ENCODE data around the gene COL24A1. TPM values are rescaled to one million over a fixed set of nuclear protein-coding genes. Genes with fewer than 3 reads are reported as not detected.
A peak's percentile ranks its signal among the peaks of the same experiment; 100 is the strongest.
"Not testable (repeated sequence)": the region's sequence is repeated elsewhere in the genome, so short reads cannot be mapped to it uniquely, and the experiment has no call there.

COL24A1 gene
- total RNA-seq, 1 experiment from 2014 or later = not detected

DNA sequence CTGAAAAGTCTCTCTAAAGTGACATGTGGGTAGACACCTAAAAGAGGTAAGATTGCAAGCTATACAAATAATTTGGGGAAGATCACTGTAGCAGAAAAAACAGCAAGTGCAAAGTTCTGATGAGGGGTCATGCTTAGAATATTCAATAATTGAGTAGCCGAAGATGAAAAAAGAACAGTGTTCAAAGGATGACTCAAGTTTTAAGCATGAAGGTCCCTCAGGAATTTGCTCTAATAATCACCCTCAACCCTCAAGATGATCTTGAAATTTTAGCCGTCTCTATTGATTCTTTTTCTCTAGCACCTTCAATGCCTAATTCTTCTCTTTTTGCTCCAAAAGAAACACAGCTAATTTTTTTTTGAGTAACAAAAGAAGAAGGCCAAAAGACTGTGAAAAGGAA is 257.7 kb downstream of the COL24A1 start:
- DNase-seq = no peak

DNA sequence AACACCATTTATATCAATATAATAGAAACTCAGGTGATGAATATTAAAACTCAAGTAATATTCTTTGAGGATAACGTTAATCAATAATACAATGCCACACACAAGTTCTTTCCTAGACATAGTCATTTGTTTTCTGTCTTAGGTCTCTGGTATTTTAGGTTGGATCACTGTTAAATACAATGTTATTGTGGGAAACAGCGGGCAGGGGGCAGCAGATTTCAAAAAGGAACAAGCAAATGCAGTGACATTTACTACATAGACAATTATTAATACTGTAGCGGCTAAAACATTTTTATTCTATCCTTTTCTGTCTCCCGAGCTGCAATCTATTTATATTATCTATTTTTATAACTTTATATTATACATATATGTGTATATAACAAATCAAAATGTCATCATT is 261.9 kb downstream of the COL24A1 start:
- Histone ChIP-seq H3K27me3 (no peaks in the 10 kb centered on the region), H3K36me3 (no peaks in the 10 kb centered on the region), H3K9me3 (no peaks in the 10 kb centered on the region), H3K4me3 (no peak overlapping the region)
- DNase-seq = peak; percentile 38

More for the DNA sequence above, 257.7 kb downstream of the COL24A1 start:
- Histone ChIP-seq H3K36me3 (no peaks in the 10 kb centered on the region), H3K9me3 (no peaks in the 10 kb centered on the region), H3K4me3 (no peak overlapping the region), H3K27me3 (no peaks in the 10 kb centered on the region)

DNA sequence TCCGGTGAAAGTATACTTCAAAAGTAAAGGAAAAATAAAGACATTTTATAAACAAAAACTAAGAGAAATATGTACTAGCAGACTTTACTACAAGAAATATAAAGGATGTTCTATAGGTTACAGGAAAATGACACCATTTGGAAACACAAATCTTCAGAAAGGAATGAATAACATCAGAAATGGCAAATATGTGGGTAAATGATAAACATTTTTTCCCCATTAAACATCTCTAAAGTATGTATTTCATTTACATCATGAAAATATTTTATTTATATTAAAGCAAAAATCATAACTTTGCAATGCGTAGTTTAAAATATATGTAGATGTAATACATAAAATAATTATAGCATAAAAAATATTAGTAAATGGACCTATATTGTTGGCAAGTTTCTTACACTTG is 264.2 kb downstream of the COL24A1 start:
- Histone ChIP-seq H3K27me3 (no peaks in the 10 kb centered on the region), H3K36me3 (no peaks in the 10 kb centered on the region), H3K4me3 (no peak overlapping the region), H3K9me3 (no peaks in the 10 kb centered on the region)
- no peak for DNase-seq

DNA sequence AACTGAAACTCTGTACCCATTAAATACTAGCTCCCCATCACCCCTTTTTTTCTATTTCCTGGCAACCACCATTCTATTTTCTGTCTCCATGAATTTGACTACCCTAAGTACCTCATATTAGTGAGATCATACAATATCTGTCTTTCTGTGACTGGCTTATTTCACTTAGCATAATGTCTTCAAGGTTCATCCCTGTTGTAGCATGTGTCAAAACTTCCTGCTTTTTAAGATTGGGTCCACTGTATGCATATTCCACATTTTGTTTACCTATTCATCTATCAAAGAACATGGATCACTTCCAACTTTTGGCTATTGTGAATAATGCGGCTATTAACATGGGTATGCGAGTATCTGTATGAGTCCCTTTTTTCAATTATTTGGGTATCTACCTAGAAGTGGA is 266.7 kb downstream of the COL24A1 start:
- no peaks in the 10 kb centered on the region for H3K36me3 ChIP-seq
- no peaks in the 10 kb centered on the region for H3K27me3 ChIP-seq
- H3K9me3 ChIP-seq = no peaks in the 10 kb centered on the region
- no peak for DNase-seq
- H3K4me3 ChIP-seq = no peak overlapping the region

- H3K4me3 ChIP-seq = no peak overlapping the region
- DNase-seq = no peak
- no peaks in the 10 kb centered on the region for H3K36me3 ChIP-seq
- H3K9me3 ChIP-seq = no peaks in the 10 kb centered on the region
- H3K27me3 ChIP-seq = no peaks in the 10 kb centered on the region
Observed at GRCh38 chr1:85888921-85889320, 267.7 kb downstream of the COL24A1 start.

DNA sequence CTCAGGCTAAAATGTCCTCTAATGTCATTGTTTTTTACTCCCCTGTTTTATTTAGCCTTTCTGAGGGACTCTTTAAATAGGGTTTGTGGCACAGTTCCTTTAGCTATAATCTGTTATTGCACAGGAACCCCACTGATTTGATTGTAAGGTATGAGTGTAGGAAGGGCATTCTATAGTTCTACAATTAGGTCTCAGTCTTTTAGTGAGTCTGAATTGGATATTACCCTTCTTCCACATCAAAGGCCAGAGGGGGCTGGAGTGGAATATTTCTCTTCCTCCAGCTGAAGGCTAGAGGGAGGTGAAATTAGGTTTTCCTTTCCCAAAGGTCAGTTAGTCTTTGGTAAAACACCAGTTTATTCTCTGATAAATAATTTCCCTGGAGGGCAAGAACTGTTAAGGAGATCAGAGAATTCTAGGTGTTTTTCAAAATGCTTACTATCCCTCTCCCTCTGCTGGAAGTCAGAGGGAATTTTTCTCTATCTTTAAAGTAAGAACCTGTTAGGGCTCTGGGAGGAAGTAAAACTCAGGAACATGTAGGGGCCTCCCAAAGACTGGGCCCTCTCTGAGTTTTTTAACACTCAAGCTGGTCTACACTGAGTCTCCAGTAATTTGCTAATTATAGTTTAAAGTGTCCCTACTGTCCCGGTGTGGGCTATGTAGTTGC is 272.1 kb downstream of the COL24A1 start:
- Histone ChIP-seq H3K36me3 (no peaks in the 10 kb centered on the region), H3K27me3 (no peaks in the 10 kb centered on the region), H3K4me3 (no peak overlapping the region), H3K9me3 (no peaks in the 10 kb centered on the region)
- DNase-seq = no peak

- H3K4me3 ChIP-seq = no peak overlapping the region
- no peaks in the 10 kb centered on the region for H3K9me3 ChIP-seq
- no peak for DNase-seq
- H3K27me3 ChIP-seq = no peaks in the 10 kb centered on the region
- no peaks in the 10 kb centered on the region for H3K36me3 ChIP-seq
Observed at GRCh38 chr1:85867189-85867588, 289.4 kb downstream of the COL24A1 start.

- H3K36me3 ChIP-seq = no peaks in the 10 kb centered on the region
- no peaks in the 10 kb centered on the region for H3K27me3 ChIP-seq
- DNase-seq = no peak
- H3K4me3 ChIP-seq = no peak overlapping the region
- H3K9me3 ChIP-seq = no peaks in the 10 kb centered on the region
Observed at GRCh38 chr1:85865213-85865612, 291.4 kb downstream of the COL24A1 start.

- H3K9me3 ChIP-seq = no peaks in the 10 kb centered on the region
- no peak overlapping the region for H3K4me3 ChIP-seq
- H3K36me3 ChIP-seq = no peaks in the 10 kb centered on the region
- H3K27me3 ChIP-seq = no peaks in the 10 kb centered on the region
- DNase-seq = no peak
Observed at GRCh38 chr1:85864727-85865126, 291.8 kb downstream of the COL24A1 start.

- H3K4me3 ChIP-seq, H3K36me3 ChIP-seq, H3K9me3 ChIP-seq, DNase-seq, H3K27me3 ChIP-seq: not testable (repeated sequence)
Observed at GRCh38 chr1:85863639-85864038, 292.9 kb downstream of the COL24A1 start.

DNA sequence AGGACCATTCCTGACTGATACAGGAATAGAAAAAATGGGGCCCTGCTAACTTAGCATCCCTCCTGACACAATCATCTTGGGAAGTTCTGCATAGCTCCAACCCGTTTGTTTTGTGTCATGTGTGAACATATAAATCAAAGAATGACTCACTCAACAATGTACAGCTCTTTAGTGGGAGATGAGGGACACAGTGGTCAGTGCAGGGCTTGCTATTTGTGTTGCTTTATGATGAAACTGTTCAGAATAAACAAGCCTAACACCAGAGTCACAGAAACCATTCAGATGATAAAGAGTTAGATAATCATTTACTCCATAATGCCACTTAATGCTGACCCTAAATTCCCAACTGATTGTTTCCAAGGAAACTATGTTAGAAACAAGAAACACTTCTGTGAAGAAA is 294.1 kb downstream of the COL24A1 start:
- Histone ChIP-seq H3K9me3 (no peaks in the 10 kb centered on the region), H3K27me3 (no peaks in the 10 kb centered on the region), H3K36me3 (no peaks in the 10 kb centered on the region), H3K4me3 (no peak overlapping the region)
- DNase-seq = no peak

DNA sequence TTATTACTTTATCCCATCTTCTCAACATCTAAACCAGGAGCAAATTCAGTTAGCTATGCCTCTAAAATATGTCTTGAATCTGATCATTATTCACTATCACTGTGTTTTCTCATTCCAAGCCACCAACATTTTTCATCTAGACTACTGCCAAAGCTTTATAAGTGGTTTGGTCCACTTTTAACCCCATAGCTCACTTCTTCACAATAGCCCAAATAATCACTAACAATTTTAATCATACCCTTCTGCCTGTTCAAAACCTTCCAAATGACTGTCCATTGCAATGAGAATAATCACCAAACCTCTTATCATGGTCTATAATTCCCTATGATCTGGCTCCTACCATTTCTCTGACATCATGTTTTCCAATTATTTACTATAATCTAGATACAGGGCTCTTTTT is 298.6 kb downstream of the COL24A1 start:
- Histone ChIP-seq H3K4me3 (no peak overlapping the region), H3K36me3 (no peaks in the 10 kb centered on the region), H3K27me3 (no peaks in the 10 kb centered on the region), H3K9me3 (no peaks in the 10 kb centered on the region)
- DNase-seq = no peak

DNA sequence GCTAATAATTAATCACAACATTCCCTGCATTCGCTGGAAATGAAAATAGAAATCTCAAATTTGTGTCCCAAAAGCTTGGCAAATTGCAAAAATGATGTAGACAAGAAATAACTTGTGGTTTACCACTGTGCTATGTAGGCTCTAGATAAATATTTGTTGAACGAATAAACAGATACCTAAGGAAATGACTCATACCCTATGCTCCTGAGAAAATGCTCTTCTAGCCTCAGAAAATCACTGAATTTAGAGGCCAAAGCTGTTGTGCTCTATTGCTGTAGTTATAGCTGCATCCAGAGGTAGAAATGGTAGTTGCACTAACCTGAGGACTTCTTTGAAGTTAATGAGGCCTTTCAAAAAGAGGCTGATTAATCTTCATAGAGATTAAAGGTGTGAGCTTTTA is 306.3 kb downstream of the COL24A1 start:
- H3K27me3 ChIP-seq = no peaks in the 10 kb centered on the region
- H3K4me3 ChIP-seq = no peak overlapping the region
- no peaks in the 10 kb centered on the region for H3K9me3 ChIP-seq
- DNase-seq = peak; percentile 1
- H3K36me3 ChIP-seq = no peaks in the 10 kb centered on the region

GRCh38 chr1:85849660-85850059 is 306.9 kb downstream of the COL24A1 start:
- Histone ChIP-seq H3K36me3 (no peaks in the 10 kb centered on the region), H3K9me3 (no peaks in the 10 kb centered on the region), H3K4me3 (no peak overlapping the region), H3K27me3 (no peaks in the 10 kb centered on the region)
- DNase-seq = no peak

GRCh38 chr1:85847356-85847755 is 309.2 kb downstream of the COL24A1 start:
- DNase-seq = no peak
- Histone ChIP-seq H3K27me3 (no peaks in the 10 kb centered on the region), H3K9me3 (no peaks in the 10 kb centered on the region), H3K36me3 (no peaks in the 10 kb centered on the region), H3K4me3 (no peak overlapping the region)

DNA sequence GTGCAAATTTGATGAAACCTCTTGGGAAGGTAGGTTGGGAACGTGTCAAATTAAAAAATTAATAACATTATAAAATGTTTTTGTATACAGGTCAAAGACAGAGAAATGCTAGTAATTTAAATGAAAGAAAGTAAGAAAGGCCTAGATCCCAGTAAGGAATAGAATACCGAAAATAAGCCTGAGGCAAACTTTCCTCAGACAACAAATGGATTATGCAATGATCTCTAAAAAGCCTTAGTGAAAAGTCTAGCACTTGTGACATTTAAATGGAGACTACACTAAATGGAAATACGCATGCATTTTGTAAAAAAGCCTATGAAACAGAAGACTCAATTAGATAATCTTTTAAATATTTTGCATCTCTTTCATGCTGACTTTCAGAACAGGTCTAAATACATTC is 309.9 kb downstream of the COL24A1 start:
- Histone ChIP-seq H3K36me3 (no peaks in the 10 kb centered on the region), H3K27me3 (no peaks in the 10 kb centered on the region), H3K9me3 (no peaks in the 10 kb centered on the region), H3K4me3 (no peak overlapping the region)
- no peak for DNase-seq

- Histone ChIP-seq H3K36me3 (no peaks in the 10 kb centered on the region), H3K27me3 (no peaks in the 10 kb centered on the region), H3K4me3 (no peak overlapping the region), H3K9me3 (no peaks in the 10 kb centered on the region)
- no peak for DNase-seq
Observed at GRCh38 chr1:85839459-85839858, 317.1 kb downstream of the COL24A1 start.

- DNase-seq = no peak
- no peaks in the 10 kb centered on the region for H3K27me3 ChIP-seq
- H3K36me3 ChIP-seq = no peaks in the 10 kb centered on the region
- H3K9me3 ChIP-seq = no peaks in the 10 kb centered on the region
- H3K4me3 ChIP-seq = no peak overlapping the region
Observed at GRCh38 chr1:85838238-85838637, 318.3 kb downstream of the COL24A1 start.

GRCh38 chr1:85836736-85837135 is 319.8 kb downstream of the COL24A1 start:
- no peak overlapping the region for H3K4me3 ChIP-seq
- no peaks in the 10 kb centered on the region for H3K36me3 ChIP-seq
- H3K9me3 ChIP-seq = no peaks in the 10 kb centered on the region
- no peak for DNase-seq
- H3K27me3 ChIP-seq = no peaks in the 10 kb centered on the region
